GM12878 (cell line): ENCODE measurements around the gene DHX30.

Experiments
- ATF2 ChIP-seq: IDR thresholded peaks from 2 replicates; pipeline ENCODE4 v1.6.1; 2012; ENCODE audit warnings: low read length, inconsistent platforms
- CHD2 ChIP-seq: IDR thresholded peaks from 2 replicates; pipeline ENCODE4 v1.6.1; 2011; ENCODE audit warnings: low read depth, low read length, improper control_type of control experiment, borderline replicate concordance
- CTCF ChIP-seq, 3 experiments: IDR thresholded peaks in 2 of 3; conservative IDR thresholded peaks in 1 of 3; 2 replicates each; pipeline ENCODE4 v1.5.1; 2011; ENCODE audit warnings: low read depth in 3 of 3, low read length in 3 of 3, mild to moderate bottlenecking in 3 of 3, control low read depth in 2 of 3, moderate library complexity in 2 of 3, inconsistent platforms in 1 of 3, mixed read lengths in 1 of 3; ENCODE audit not compliant: control insufficient read depth in 2 of 3, insufficient read depth in 1 of 3; ENCODE audit errors: extremely low read depth in 1 of 3
- JUND ChIP-seq: IDR thresholded peaks from 2 replicates; pipeline ENCODE4 v1.6.1; 2012; ENCODE audit warnings: low read depth, mild to moderate bottlenecking, low read length, improper control_type of control experiment, moderate library complexity
- NR2F1 ChIP-seq: fragments of 450-650 bp; conservative IDR thresholded peaks from 2 replicates; pipeline ENCODE4 v1.6.1; 2017; ENCODE audit warnings: mild to moderate bottlenecking
- POLR2A ChIP-seq: IDR thresholded peaks from 2 replicates; pipeline ENCODE4 v1.6.1; 2011; ENCODE audit warnings: low read depth, mild to moderate bottlenecking, low read length
- REST ChIP-seq: IDR thresholded peaks from 2 replicates; pipeline ENCODE4 v1.6.1; 2012; ENCODE audit warnings: mild to moderate bottlenecking, low read depth, low read length
- TAF1 ChIP-seq: IDR thresholded peaks from 2 replicates; pipeline ENCODE4 v1.6.1; 2011; ENCODE audit warnings: mild to moderate bottlenecking, low read depth, low read length, borderline replicate concordance
- ZNF207 ChIP-seq: fragments of 450-650 bp; IDR thresholded peaks from 2 replicates; pipeline ENCODE4 v1.6.1; 2014; ENCODE audit warnings: antibody characterized with exemption, mild to moderate bottlenecking, borderline replicate concordance
- ZNF274 ChIP-seq: IDR thresholded peaks from one replicate; pipeline ENCODE4 v1.8.0; 2011; ENCODE audit not compliant: insufficient read length, insufficient read depth
- ZNF384 ChIP-seq: IDR thresholded peaks from 2 replicates; pipeline ENCODE4 v1.6.1; 2012; ENCODE audit warnings: low read depth, mild to moderate bottlenecking, low read length, improper control_type of control experiment, borderline replicate concordance
- TF ChIP-seq, protein P1 (sequence below): fragments of 450-650 bp; formaldehyde crosslinking; IDR thresholded peaks from 2 replicates; pipeline ENCODE4 v1.4.0; 2020; ENCODE audit warnings: mild to moderate bottlenecking, moderate library complexity
- TF ChIP-seq, protein P2 (sequence below): IDR thresholded peaks from 2 replicates; pipeline ENCODE4 v1.6.1; 2011; ENCODE audit warnings: low read depth, low read length, improper control_type of control experiment, borderline replicate concordance
- TF ChIP-seq, protein P3 (sequence below): IDR thresholded peaks from 2 replicates; pipeline ENCODE4 v1.6.1; 2012; ENCODE audit warnings: low read depth, low read length, improper control_type of control experiment

GRCh38 chr3:47874913-47875312 lies 72.0 kb downstream of the DHX30 start:
- no peak for TF ChIP-seq NR2F1
- TF ChIP-seq REST, result no peak
- TF ChIP-seq, protein P1, sequence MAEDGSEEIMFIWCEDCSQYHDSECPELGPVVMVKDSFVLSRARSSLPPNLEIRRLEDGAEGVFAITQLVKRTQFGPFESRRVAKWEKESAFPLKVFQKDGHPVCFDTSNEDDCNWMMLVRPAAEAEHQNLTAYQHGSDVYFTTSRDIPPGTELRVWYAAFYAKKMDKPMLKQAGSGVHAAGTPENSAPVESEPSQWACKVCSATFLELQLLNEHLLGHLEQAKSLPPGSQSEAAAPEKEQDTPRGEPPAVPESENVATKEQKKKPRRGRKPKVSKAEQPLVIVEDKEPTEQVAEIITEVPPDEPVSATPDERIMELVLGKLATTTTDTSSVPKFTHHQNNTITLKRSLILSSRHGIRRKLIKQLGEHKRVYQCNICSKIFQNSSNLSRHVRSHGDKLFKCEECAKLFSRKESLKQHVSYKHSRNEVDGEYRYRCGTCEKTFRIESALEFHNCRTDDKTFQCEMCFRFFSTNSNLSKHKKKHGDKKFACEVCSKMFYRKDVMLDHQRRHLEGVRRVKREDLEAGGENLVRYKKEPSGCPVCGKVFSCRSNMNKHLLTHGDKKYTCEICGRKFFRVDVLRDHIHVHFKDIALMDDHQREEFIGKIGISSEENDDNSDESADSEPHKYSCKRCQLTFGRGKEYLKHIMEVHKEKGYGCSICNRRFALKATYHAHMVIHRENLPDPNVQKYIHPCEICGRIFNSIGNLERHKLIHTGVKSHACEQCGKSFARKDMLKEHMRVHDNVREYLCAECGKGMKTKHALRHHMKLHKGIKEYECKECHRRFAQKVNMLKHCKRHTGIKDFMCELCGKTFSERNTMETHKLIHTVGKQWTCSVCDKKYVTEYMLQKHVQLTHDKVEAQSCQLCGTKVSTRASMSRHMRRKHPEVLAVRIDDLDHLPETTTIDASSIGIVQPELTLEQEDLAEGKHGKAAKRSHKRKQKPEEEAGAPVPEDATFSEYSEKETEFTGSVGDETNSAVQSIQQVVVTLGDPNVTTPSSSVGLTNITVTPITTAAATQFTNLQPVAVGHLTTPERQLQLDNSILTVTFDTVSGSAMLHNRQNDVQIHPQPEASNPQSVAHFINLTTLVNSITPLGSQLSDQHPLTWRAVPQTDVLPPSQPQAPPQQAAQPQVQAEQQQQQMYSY (CRISPR knock-in tag), result no peak
- TF ChIP-seq TAF1, result no peak
- no peak for TF ChIP-seq CTCF (IDR thresholded peaks at IDR 0.05 in 2 of 3, conservative IDR thresholded peaks at IDR 0.05 in 1 of 3; ENCODE audit: control insufficient read depth in 2 of 3, extremely low read depth in 1 of 3, insufficient read depth in 1 of 3, low read depth in 3 of 3, low read length in 3 of 3)
- no peak for TF ChIP-seq ZNF384
- no peak for TF ChIP-seq ZNF207
- TF ChIP-seq CHD2, result no peak
- TF ChIP-seq, protein P2, sequence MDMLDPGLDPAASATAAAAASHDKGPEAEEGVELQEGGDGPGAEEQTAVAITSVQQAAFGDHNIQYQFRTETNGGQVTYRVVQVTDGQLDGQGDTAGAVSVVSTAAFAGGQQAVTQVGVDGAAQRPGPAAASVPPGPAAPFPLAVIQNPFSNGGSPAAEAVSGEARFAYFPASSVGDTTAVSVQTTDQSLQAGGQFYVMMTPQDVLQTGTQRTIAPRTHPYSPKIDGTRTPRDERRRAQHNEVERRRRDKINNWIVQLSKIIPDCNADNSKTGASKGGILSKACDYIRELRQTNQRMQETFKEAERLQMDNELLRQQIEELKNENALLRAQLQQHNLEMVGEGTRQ, result no peak
- no peak for TF ChIP-seq JUND
- TF ChIP-seq ATF2, result no peak
- TF ChIP-seq, protein P3, sequence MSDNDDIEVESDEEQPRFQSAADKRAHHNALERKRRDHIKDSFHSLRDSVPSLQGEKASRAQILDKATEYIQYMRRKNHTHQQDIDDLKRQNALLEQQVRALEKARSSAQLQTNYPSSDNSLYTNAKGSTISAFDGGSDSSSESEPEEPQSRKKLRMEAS, result no peak
- no peak for TF ChIP-seq ZNF274
- TF ChIP-seq POLR2A, result no peak
